OCI-LY3 (cell line): Measurements from ENCODE around the gene MAN1B1.

Source experiments
- CTCF ChIP-seq: fragments of 200-600, 300-600 bp; sonication (generic); IDR thresholded peaks from 2 replicates; pipeline ENCODE4 v1.5.1; 2014; ENCODE audit warnings: antibody characterized with exemption, low read length, low read depth
- EZH2phosphoT487 ChIP-seq: fragments of 200-600 bp; shearing (Covaris generic); IDR thresholded peaks from 2 replicates; pipeline ENCODE4 v1.6.1; 2018; ENCODE audit warnings: antibody characterized with exemption, mixed run types, low read depth

DNA sequence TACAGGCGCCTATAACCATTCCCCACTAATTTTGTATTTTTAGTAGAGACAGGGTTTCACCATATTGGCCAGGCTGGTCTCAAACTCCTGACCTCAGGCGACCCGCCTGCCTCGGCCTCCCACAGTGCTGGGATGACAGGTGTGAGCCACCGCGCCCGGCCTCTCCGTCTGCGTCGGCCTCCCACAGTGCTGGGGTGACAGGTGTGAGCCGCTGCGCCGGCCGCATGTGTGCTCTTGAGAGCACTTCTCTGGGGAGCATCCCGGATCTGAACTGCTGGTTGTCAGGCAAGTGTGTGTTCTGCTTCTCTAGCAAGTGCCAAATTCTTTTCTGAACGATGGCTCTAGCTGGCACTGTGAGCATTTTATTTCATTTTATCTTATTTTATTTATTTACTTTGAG, 29.2 kb upstream of the MAN1B1 start:
- no peak for TF ChIP-seq CTCF
- TF ChIP-seq EZH2phosphoT487, result no peak
